ENCODE data around the gene LIN7A. TPM values are rescaled to one million over a fixed set of nuclear protein-coding genes. Genes with fewer than 3 reads are reported as not detected.

LIN7A gene
- total and polyA plus RNA-seq, 2 of the 4 experiments (the other 2 are of a cell fraction), result 10.8 to 24.7 TPM

- Histone ChIP-seq H3K4me3 (ENCODE audit: insufficient read depth, low read depth, low read length) (no peak overlapping the region), H2BK15ac (ENCODE audit: low read depth, low read length) (no peak overlapping the region), H4K5ac (ENCODE audit: low read depth, low read length) (no peak overlapping the region), H3K27me3 (ENCODE audit: control insufficient read depth, insufficient read depth, low read length) (no peaks in the 10 kb centered on the region), H4K8ac (ENCODE audit: low read depth in 2 of 2, low read length in 2 of 2) (no peak overlapping the region), H2BK20ac (ENCODE audit: low read depth, low read length) (no peak overlapping the region), H3K9me3 (ENCODE audit: control insufficient read depth, insufficient read depth, low read length) (no peaks in the 10 kb centered on the region), H3K9ac (ENCODE audit: low read depth, low read length) (no peak overlapping the region), H3K4me1 (ENCODE audit: control insufficient read depth, insufficient read depth, low read length) (no peaks in the 10 kb centered on the region), H3K27ac (ENCODE audit: insufficient read depth, low read length) (no peak overlapping the region), H2BK5ac (ENCODE audit: low read depth, low read length, poor library complexity, severe bottlenecking) (no peak overlapping the region), H2AFZ (replicated peaks; ENCODE audit: low read length, poor library complexity) (no peak overlapping the region), H3K18ac (ENCODE audit: low read depth, low read length) (no peak overlapping the region), H3K23ac (ENCODE audit: low read depth, low read length) (no peak overlapping the region), H3K4ac (ENCODE audit: low read depth, low read length) (no peak overlapping the region), H3K14ac (replicated peaks; ENCODE audit: low read depth, low read length) (no peak overlapping the region), H2AK9ac (replicated peaks; ENCODE audit: low read depth, low read length, poor library complexity) (no peak overlapping the region), H3K9me1 (ENCODE audit: insufficient read depth, low read length) (no peaks in the 10 kb centered on the region), H3K56ac (ENCODE audit: extremely low read depth, insufficient read depth, low read length) (no peak overlapping the region), H3K36me3 (ENCODE audit: control insufficient read depth, insufficient read depth, low read length) (no peaks in the 10 kb centered on the region), H2AK5ac (ENCODE audit: low read depth, low read length) (no peak overlapping the region), H3K79me1 (ENCODE audit: low read depth in 1 of 2, low read length in 2 of 2) (no peaks in the 10 kb centered on the region), H3K4me2 (ENCODE audit: low read depth, low read length) (no peak overlapping the region), H4K91ac (ENCODE audit: insufficient read depth, low read depth, low read length) (no peak overlapping the region), H2BK120ac (ENCODE audit: low read depth, low read length) (no peak overlapping the region), H4K20me1 (ENCODE audit: insufficient read depth, low read length) (no peaks in the 10 kb centered on the region)
- POLR2A ChIA-PET (ENCODE audit: unreplicated experiment), result no interaction called here
- ATAC-seq (ENCODE audit: low read depth) (no peak), DNase-seq (no peak)
- dilution Hi-C loops (cut with HindIII; ENCODE audit: low sequenced_read_pairs, unreplicated experiment), result no loop called here
- TF ChIP-seq MAZ (IDR thresholded peaks at IDR 0.05; ENCODE audit: borderline replicate concordance, low read depth, low read length) (no peak), MAFK (IDR thresholded peaks at IDR 0.05; ENCODE audit: low read depth, low read length) (no peak), SMC3 (IDR thresholded peaks at IDR 0.05; ENCODE audit: low read depth, low read length) (no peak), RCOR1 (IDR thresholded peaks at IDR 0.05; ENCODE audit: insufficient replicate concordance, low read length) (no peak)
- TF ChIP-seq, protein P1, sequence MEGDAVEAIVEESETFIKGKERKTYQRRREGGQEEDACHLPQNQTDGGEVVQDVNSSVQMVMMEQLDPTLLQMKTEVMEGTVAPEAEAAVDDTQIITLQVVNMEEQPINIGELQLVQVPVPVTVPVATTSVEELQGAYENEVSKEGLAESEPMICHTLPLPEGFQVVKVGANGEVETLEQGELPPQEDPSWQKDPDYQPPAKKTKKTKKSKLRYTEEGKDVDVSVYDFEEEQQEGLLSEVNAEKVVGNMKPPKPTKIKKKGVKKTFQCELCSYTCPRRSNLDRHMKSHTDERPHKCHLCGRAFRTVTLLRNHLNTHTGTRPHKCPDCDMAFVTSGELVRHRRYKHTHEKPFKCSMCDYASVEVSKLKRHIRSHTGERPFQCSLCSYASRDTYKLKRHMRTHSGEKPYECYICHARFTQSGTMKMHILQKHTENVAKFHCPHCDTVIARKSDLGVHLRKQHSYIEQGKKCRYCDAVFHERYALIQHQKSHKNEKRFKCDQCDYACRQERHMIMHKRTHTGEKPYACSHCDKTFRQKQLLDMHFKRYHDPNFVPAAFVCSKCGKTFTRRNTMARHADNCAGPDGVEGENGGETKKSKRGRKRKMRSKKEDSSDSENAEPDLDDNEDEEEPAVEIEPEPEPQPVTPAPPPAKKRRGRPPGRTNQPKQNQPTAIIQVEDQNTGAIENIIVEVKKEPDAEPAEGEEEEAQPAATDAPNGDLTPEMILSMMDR (conservative IDR thresholded peaks at IDR 0.05; ENCODE audit: low read depth, low read length), result no peak
- intact Hi-C loops (cut with micrococcal nuclease), result no loop called here
- BruUV-seq (replicated peaks), result no TSS peak
- CTCF ChIA-PET, result no interaction called here
- in situ Hi-C loops (cut with MboI; ENCODE audit: low sequenced_read_pairs), result no loop called here
Observed at GRCh38 chr12:80952443-80952842, 14.7 kb upstream of the LIN7A start.

Measured in IMR-90 (cell line).